Kidney (tissue), 14 donors: ENCODE data around the gene SLC5A8. TPM values are rescaled to one million over a fixed set of nuclear protein-coding genes. Genes with fewer than 3 reads are reported as not detected.

ENCODE experiments used
- DNase-seq, 5 donors: peaks; one replicate each; pipeline ENCODE4 v3.0.0-alpha.2; 2013 to 2020
- FAIRE-seq: peaks from 2 replicates; lab custom pipeline; 2012; peaks lifted over from hg19 to GRCh38; lab: Jason Lieb, UNC
- H3K27ac ChIP-seq, 2 donors: one replicate each; pipeline ENCODE4 v1.7.0; 2013; ENCODE audit warnings: low read depth in 2 of 2, low read length in 2 of 2, inconsistent platforms in 1 of 2
- H3K27me3 ChIP-seq: one replicate; pipeline ENCODE4 v1.7.1; 2013; ENCODE audit warnings: low read length, inconsistent platforms; ENCODE audit not compliant: control insufficient read depth, insufficient read depth
- H3K36me3 ChIP-seq, 3 donors: one replicate each; pipeline versions ENCODE4 v1.7.0 to v1.7.1; 2013; ENCODE audit warnings: low read length in 3 of 3, control low read depth in 1 of 3, inconsistent platforms in 1 of 3; ENCODE audit not compliant: insufficient read depth in 3 of 3, control insufficient read depth in 2 of 3
- H3K4me1 ChIP-seq, 3 donors: one replicate each; pipeline versions ENCODE4 v1.7.0 to v1.7.1; 2013; ENCODE audit warnings: low read length in 3 of 3, inconsistent platforms in 1 of 3, low read depth in 1 of 3; ENCODE audit not compliant: control insufficient read depth in 2 of 3, insufficient read depth in 2 of 3
- H3K4me3 ChIP-seq, 3 donors: one replicate each; pipeline versions ENCODE4 v1.7.0 to v1.8.1; 2013; ENCODE audit warnings: low read length in 3 of 3, control low read depth in 1 of 3, inconsistent platforms in 1 of 3
- H3K9ac ChIP-seq, 3 donors: one replicate each; pipeline versions ENCODE4 v1.7.0 to v1.7.1; 2013; ENCODE audit warnings: low read length in 3 of 3, control low read depth in 1 of 3, inconsistent platforms in 1 of 3
- H3K9me3 ChIP-seq, 3 donors: one replicate each; pipeline versions ENCODE4 v1.7.0 to v1.7.1; 2013; ENCODE audit warnings: low read length in 3 of 3, control low read depth in 1 of 3, inconsistent platforms in 1 of 3; ENCODE audit not compliant: control insufficient read depth in 2 of 3, insufficient read depth in 1 of 3
- intact Hi-C: fragments of 100-400 bp; cut with DNase I; formaldehyde crosslinking; loops from one replicate; pipeline ENCODE4 v1.11.1; 2022
- polyA plus RNA-seq: library from polyadenylated mRNA; stranded (reverse); fragments of 350-450 nt; fragmentation: Illumina TruSeq; extraction: RNeasy Lipid Tissue Mini Kit (QIAGEN cat#74804); gene quantifications from one replicate; pipeline ENCODE4 v1.2.3, GENCODE V29; 2014; ENCODE audit warnings: low read depth, low replicate concordance; ENCODE audit not compliant: insufficient read depth
- total RNA-seq: library from RNA; stranded (reverse); fragmentation: NEBNext Ultra II Directional; extraction: Animal tissue kit (Norgen Biotek cat#: 25700); gene quantifications from one replicate; pipeline ENCODE4 v1.2.1, GENCODE V29; 2021
- TF ChIP-seq, protein P1 (sequence below): IDR thresholded peaks from 3 replicates; pipeline ENCODE4 v1.5.1; 2012; ENCODE audit warnings: mild to moderate bottlenecking, moderate library complexity, borderline replicate concordance; ENCODE audit not compliant: insufficient read depth; ENCODE audit errors: extremely low read depth
- donor health status: control.
- donor health status: control.
- donor health status: control.
- donor health status: control.
- donor health status: control.
- donor health status: DM: yes; HTN: yes; CAD: no.
- donor health status: Normal renal cell carcinoma (clear cell type).

The SLC5A8 gene
- total and polyA plus RNA-seq, 2 donors from 2014 or later, result 1.6 to 2.7 TPM

GRCh38 chr12:101256266-101256665 is 46.2 kb upstream of the SLC5A8 start:
- FAIRE-seq, result no peak
- Histone ChIP-seq H3K27ac (no peak overlapping the region), H3K4me3 (no peak overlapping the region), H3K9ac (no peak overlapping the region), H3K27me3 (no peaks in the 10 kb centered on the region), H3K36me3 (no peaks in the 10 kb centered on the region), H3K4me1 (no peaks in the 10 kb centered on the region), H3K9me3 (no peaks in the 10 kb centered on the region)
- intact Hi-C loops, result no loop called here
- TF ChIP-seq, protein P1, sequence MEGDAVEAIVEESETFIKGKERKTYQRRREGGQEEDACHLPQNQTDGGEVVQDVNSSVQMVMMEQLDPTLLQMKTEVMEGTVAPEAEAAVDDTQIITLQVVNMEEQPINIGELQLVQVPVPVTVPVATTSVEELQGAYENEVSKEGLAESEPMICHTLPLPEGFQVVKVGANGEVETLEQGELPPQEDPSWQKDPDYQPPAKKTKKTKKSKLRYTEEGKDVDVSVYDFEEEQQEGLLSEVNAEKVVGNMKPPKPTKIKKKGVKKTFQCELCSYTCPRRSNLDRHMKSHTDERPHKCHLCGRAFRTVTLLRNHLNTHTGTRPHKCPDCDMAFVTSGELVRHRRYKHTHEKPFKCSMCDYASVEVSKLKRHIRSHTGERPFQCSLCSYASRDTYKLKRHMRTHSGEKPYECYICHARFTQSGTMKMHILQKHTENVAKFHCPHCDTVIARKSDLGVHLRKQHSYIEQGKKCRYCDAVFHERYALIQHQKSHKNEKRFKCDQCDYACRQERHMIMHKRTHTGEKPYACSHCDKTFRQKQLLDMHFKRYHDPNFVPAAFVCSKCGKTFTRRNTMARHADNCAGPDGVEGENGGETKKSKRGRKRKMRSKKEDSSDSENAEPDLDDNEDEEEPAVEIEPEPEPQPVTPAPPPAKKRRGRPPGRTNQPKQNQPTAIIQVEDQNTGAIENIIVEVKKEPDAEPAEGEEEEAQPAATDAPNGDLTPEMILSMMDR, result no peak
- no peak for DNase-seq

DNA sequence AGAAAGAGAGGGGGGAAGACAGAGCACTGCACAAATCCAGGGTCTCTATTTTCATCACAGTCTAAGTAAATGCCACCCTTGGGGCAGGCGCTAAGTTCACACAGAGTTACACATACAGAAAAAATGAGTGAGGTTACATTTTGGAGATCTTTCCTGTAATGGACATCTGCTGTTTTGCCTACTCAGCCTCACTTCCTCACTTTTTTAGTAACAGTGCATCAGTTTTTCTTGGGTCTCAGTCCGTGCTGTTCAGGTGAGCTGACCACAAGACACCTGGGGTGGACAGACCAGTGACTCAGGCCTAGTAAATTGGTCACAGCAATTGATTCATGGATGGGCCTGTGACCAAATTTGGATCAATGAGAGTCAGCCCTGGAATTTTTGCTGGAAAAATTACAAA is 33.6 kb upstream of the SLC5A8 start:
- Histone ChIP-seq H3K4me3 (no peak overlapping the region), H3K4me1 (no peaks in the 10 kb centered on the region), H3K36me3 (no peaks in the 10 kb centered on the region), H3K27me3 (no peaks in the 10 kb centered on the region), H3K9me3 (no peaks in the 10 kb centered on the region), H3K27ac (no peak overlapping the region), H3K9ac (no peak overlapping the region)
- TF ChIP-seq, protein P1, result no peak
- no peak for DNase-seq
- FAIRE-seq, result no peak
- intact Hi-C loops, result no loop called here

DNA sequence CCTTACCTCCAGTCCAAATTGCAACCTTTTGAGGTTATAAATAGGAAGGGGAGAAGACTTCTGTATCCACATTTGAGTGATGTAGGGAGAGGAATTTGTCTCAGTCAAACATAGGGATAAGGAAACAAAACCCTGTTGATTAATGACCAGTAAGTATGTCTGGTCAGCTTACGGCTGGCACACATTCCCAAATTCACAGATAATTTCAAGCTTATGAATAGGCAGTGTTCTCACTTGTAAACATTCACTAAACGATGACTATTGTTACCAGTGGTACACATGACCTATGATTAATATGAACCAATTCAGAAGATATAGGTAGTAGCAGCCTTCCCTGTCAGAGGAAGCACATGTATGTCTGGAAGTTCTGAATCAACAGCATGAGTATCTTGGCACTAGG is 33.0 kb upstream of the SLC5A8 start:
- TF ChIP-seq, protein P1, result no peak
- DNase-seq (no peak), FAIRE-seq (no peak)
- no peak overlapping the region for H3K9ac ChIP-seq
- H3K27ac ChIP-seq, result no peak overlapping the region
- H3K9me3 ChIP-seq, result no peaks in the 10 kb centered on the region
- H3K4me1 ChIP-seq, result no peaks in the 10 kb centered on the region
- H3K4me3 ChIP-seq, result no peak overlapping the region
- intact Hi-C loops, result no loop called here
- no peaks in the 10 kb centered on the region for H3K36me3 ChIP-seq
- no peaks in the 10 kb centered on the region for H3K27me3 ChIP-seq

DNA sequence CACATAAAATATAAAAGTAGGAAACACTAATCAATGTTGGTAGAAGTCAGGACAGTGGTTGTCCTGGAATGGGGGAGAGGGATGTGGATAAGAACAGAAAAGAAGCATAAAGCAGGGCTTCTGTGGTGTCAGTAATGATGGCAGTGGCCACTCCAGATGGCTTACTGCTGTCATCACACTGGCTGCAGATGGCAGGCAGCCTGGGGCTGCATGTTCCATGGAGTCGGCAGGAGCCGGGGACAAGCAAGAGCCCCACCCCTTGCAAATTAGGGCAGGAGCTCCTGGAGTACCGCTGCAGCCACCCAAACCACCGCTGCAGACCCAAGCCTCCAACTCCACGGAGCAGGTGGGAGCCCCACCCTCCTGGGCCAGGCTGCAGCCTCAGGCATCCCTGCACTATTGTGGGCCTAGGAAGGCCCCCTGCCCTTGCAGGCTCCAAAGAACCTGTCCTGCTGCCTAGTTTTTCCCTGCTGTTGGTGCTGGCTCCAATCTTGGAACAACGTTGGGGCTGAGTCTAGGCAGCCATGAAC is 28.8 kb upstream of the SLC5A8 start:
- TF ChIP-seq, protein P1, result no peak
- H3K9me3 ChIP-seq, result no peaks in the 10 kb centered on the region
- H3K36me3 ChIP-seq, result no peaks in the 10 kb centered on the region
- no peaks in the 10 kb centered on the region for H3K27me3 ChIP-seq
- no peak overlapping the region for H3K27ac ChIP-seq
- H3K4me1 ChIP-seq, result no peaks in the 10 kb centered on the region
- H3K4me3 ChIP-seq, result no peak overlapping the region
- FAIRE-seq (no peak), DNase-seq (no peak)
- intact Hi-C loops, result no loop called here
- no peak overlapping the region for H3K9ac ChIP-seq
